Endothelial cell of umbilical vein (primary cell): ENCODE data around the gene TPT1. TPM values are rescaled to one million over a fixed set of nuclear protein-coding genes. Genes with fewer than 3 reads are reported as not detected.

Experiments used
- BruUV-seq: library from RNA; stranded (reverse); fragments of 400-500 nt; replicated peaks from 2 replicates; lab custom pipeline; 2021; lab: Mats Ljungman, UMichigan
- CTCF ChIA-PET: fragments of 300-600, 350-600 bp; sonication (Branson Sonifier 250); formaldehyde crosslinking; loops from one replicate; lab custom pipeline; 2021; ENCODE audit warnings: antibody characterized with exemption, inconsistent platforms; lab: Charles Lee
- POLR2A ChIA-PET: fragments of 300-600, 350-600 bp; sonication (Branson Sonifier 250); formaldehyde crosslinking; loops from one replicate; lab custom pipeline; 2021; ENCODE audit warnings: antibody characterized with exemption, inconsistent platforms; lab: Charles Lee
- DNase-seq: peaks from one replicate; pipeline ENCODE4 v3.0.0-alpha.2; 2011; ENCODE audit warnings: low read depth, low spot score
- FAIRE-seq: peaks from 2 replicates; lab custom pipeline; 2011; peaks lifted over from hg19 to GRCh38; lab: Jason Lieb, UNC
- H2AFZ ChIP-seq: 2 replicates; pipeline ENCODE4 v1.6.0; 2012; ENCODE audit warnings: low read depth, low read length, control low read depth, inconsistent platforms
- H3K27ac ChIP-seq: 2 replicates; pipeline ENCODE4 v1.5.1; 2011; ENCODE audit warnings: low read depth, mild to moderate bottlenecking, control low read depth, low read length, moderate library complexity; ENCODE audit not compliant: insufficient read depth
- H3K27me3 ChIP-seq, 2 experiments: 2 replicates each; pipeline versions ENCODE4 v1.6.0 to v1.6.1; 2011; ENCODE audit warnings: low read length in 2 of 2, mixed read lengths in 1 of 2; ENCODE audit not compliant: control insufficient read depth in 2 of 2, insufficient read depth in 2 of 2
- H3K36me3 ChIP-seq, 2 experiments: 2 replicates in 1 of 2; 3 replicates in 1 of 2; pipeline ENCODE4 v1.5.1; 2011; ENCODE audit warnings: low read length in 2 of 2, mild to moderate bottlenecking in 1 of 2, moderate library complexity in 1 of 2; ENCODE audit not compliant: control insufficient read depth in 2 of 2, insufficient read depth in 2 of 2; ENCODE audit errors: extremely low read depth in 1 of 2
- H3K4me1 ChIP-seq: 3 replicates; pipeline ENCODE4 v1.5.1; 2011; ENCODE audit warnings: mild to moderate bottlenecking, low read length; ENCODE audit not compliant: control insufficient read depth, insufficient read depth; ENCODE audit errors: extremely low read depth
- H3K4me2 ChIP-seq: 2 replicates; pipeline ENCODE4 v1.6.1; 2011; ENCODE audit warnings: low read length, control low read depth, mixed read lengths; ENCODE audit not compliant: insufficient read depth
- H3K4me3 ChIP-seq, 3 experiments: fragments of 200-600 bp in 1 of 3; sonication (generic), shearing (Covaris generic) in 1 of 3; replicated peaks in 1 of 3; 2 replicates each; pipeline ENCODE4 v1.5.1; 2011 to 2016; ENCODE audit warnings: control low read depth in 3 of 3, low read length in 3 of 3, mild to moderate bottlenecking in 2 of 3, inconsistent platforms in 1 of 3, low read depth in 1 of 3, moderate library complexity in 1 of 3; ENCODE audit not compliant: insufficient read depth in 1 of 3
- H3K79me2 ChIP-seq: 2 replicates; pipeline ENCODE4 v1.6.0; 2012; ENCODE audit warnings: low read length, inconsistent platforms; ENCODE audit not compliant: control insufficient read depth, insufficient read depth
- H3K9ac ChIP-seq: replicated peaks from 2 replicates; pipeline ENCODE3; 2011; ENCODE audit warnings: low read length, control low read depth; ENCODE audit not compliant: insufficient read depth; ENCODE audit errors: extremely low read depth
- H3K9me1 ChIP-seq: replicated peaks from 3 replicates; pipeline ENCODE4 v1.6.0; 2011; ENCODE audit warnings: mild to moderate bottlenecking, low read length; ENCODE audit not compliant: control insufficient read depth, insufficient read depth; ENCODE audit errors: extremely low read depth
- H3K9me3 ChIP-seq: replicated peaks from 2 replicates; pipeline ENCODE4 v1.5.1; 2012; ENCODE audit warnings: low read length, inconsistent platforms; ENCODE audit not compliant: control insufficient read depth, insufficient read depth
- H4K20me1 ChIP-seq: replicated peaks from 2 replicates; pipeline ENCODE3; 2011; ENCODE audit warnings: mild to moderate bottlenecking, low read length; ENCODE audit not compliant: control insufficient read depth, insufficient read depth; ENCODE audit errors: extremely low read depth
- EZH2 ChIP-seq: IDR thresholded peaks from 2 replicates; pipeline ENCODE4 v1.6.1; 2012; ENCODE audit warnings: borderline replicate concordance, low read depth, mild to moderate bottlenecking, moderate library complexity, low read length, inconsistent platforms; ENCODE audit not compliant: severe bottlenecking
- FOS ChIP-seq: IDR thresholded peaks from 2 replicates; pipeline ENCODE4 v1.6.1; 2011; ENCODE audit warnings: mild to moderate bottlenecking, low read length, moderate library complexity, borderline replicate concordance; ENCODE audit not compliant: insufficient read depth
- GATA2 ChIP-seq: IDR thresholded peaks from 2 replicates; pipeline ENCODE4 v1.7.0; 2011; ENCODE audit warnings: low read depth, mild to moderate bottlenecking, moderate library complexity, mixed read lengths, low read length; ENCODE audit not compliant: insufficient read length, insufficient read depth
- JUN ChIP-seq: IDR thresholded peaks from 2 replicates; pipeline ENCODE4 v1.6.1; 2011; ENCODE audit warnings: borderline replicate concordance, low read depth; ENCODE audit not compliant: insufficient read length, insufficient read depth
- MYC ChIP-seq: IDR thresholded peaks from one replicate; pipeline ENCODE4 v1.6.1; 2011; ENCODE audit warnings: mild to moderate bottlenecking, low read depth, low read length
- POLR2A ChIP-seq: IDR thresholded peaks from 2 replicates; pipeline ENCODE4 v1.6.1; 2012; ENCODE audit warnings: low read depth, mild to moderate bottlenecking, control low read depth, low read length
- POLR2AphosphoS5 ChIP-seq: IDR thresholded peaks from 2 replicates; pipeline ENCODE4 v1.6.1; 2012; ENCODE audit warnings: low read depth, mild to moderate bottlenecking, control low read depth, low read length, moderate library complexity; ENCODE audit not compliant: insufficient read depth
- dilution Hi-C: fragments of 300-500 bp; cut with MboI; formaldehyde crosslinking; loops from one replicate; pipeline ENCODE4 v1.15.0; 2019; ENCODE audit warnings: low sequenced_read_pairs; ENCODE audit not compliant: extremely low pct_ligation_motif_present
- intact Hi-C: fragments of 100-400 bp; cut with micrococcal nuclease; formaldehyde crosslinking; loops from one replicate; pipeline ENCODE4 v1.10.0; 2022
- polyA plus RNA-seq, 4 experiments: library from polyadenylated mRNA; depleted of rRNA in 3 of 4; stranded (reverse) in 3 of 4; unstranded in 1 of 4; fragments of >200 nt; gene quantifications; 2 replicates each; pipeline versions ENCODE4 v1.2.1 to v1.2.3, GENCODE V29; 2011 to 2012; ENCODE audit warnings: missing spikeins in 1 of 4
- total RNA-seq: library from RNA; stranded (reverse); gene quantifications from 2 replicates; pipeline ENCODE4 v1.2.3, GENCODE V29; 2021
- TF ChIP-seq, protein P1 (sequence below): IDR thresholded peaks from 2 replicates; pipeline ENCODE4 v1.6.1; 2011; ENCODE audit not compliant: insufficient read depth, insufficient read length
- TF ChIP-seq, protein P2 (sequence below), 2 donors: IDR thresholded peaks; 1 replicate in 1 of 2; 2 replicates in 1 of 2; pipeline ENCODE4 v1.5.1; 2011; ENCODE audit warnings: low read length in 2 of 2, mild to moderate bottlenecking in 2 of 2, moderate library complexity in 2 of 2, control low read depth in 1 of 2, inconsistent platforms in 1 of 2, low read depth in 1 of 2; ENCODE audit not compliant: insufficient read depth in 1 of 2; ENCODE audit errors: extremely low read depth in 1 of 2

Gene TPT1
- total and polyA plus RNA-seq, 2 donors (not counting 3 experiments of a cell fraction or from before 2014, with no cell fraction given), result 2,993 to 4,330 TPM

DNA sequence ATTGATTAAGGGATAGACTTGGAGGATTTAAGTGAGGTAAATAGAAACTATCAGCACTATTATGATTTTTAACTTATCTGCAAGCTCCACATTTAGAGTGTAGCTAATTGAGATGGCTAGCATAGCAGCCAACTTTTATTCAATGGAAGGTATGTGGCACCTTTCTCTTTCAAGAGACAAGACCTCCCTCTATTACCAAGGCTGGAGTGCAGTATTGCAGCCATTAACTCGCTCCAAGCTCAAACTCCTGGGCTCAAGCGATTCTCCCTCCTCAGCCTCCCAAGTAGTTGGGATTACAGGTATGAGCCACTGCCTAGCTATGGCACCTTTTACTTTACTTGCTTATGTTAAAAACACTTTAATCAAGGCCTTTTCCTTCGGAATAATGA is 8.2 kb downstream of the TPT1 start:
- Histone ChIP-seq H2AFZ (no peak overlapping the region), H3K4me2 (no peak overlapping the region), H3K9me3 (no peaks in the 10 kb centered on the region), H3K27ac (peak overlapping the region; percentile 66), H4K20me1 (peaks cover 8% of the 10 kb centered on the region), H3K4me3 (no peak overlapping the region), H3K36me3 (peaks cover 17 to 25% of the 10 kb centered on the region in 2 experiments), H3K27me3 (no peaks in the 10 kb centered on the region), H3K9ac (no peak overlapping the region), H3K79me2 (peaks cover 24% of the 10 kb centered on the region), H3K9me1 (no peaks in the 10 kb centered on the region), H3K4me1 (peaks cover 85% of the 10 kb centered on the region)
- dilution Hi-C loops, result no loop called here
- intact Hi-C loops, result no loop called here
- no peak for DNase-seq
- TF ChIP-seq, protein P1, sequence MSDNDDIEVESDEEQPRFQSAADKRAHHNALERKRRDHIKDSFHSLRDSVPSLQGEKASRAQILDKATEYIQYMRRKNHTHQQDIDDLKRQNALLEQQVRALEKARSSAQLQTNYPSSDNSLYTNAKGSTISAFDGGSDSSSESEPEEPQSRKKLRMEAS, result no peak
- TF ChIP-seq JUN, result no peak
- no peak for TF ChIP-seq GATA2
- no peak for TF ChIP-seq EZH2
- no peak for TF ChIP-seq MYC
- TF ChIP-seq, protein P2, sequence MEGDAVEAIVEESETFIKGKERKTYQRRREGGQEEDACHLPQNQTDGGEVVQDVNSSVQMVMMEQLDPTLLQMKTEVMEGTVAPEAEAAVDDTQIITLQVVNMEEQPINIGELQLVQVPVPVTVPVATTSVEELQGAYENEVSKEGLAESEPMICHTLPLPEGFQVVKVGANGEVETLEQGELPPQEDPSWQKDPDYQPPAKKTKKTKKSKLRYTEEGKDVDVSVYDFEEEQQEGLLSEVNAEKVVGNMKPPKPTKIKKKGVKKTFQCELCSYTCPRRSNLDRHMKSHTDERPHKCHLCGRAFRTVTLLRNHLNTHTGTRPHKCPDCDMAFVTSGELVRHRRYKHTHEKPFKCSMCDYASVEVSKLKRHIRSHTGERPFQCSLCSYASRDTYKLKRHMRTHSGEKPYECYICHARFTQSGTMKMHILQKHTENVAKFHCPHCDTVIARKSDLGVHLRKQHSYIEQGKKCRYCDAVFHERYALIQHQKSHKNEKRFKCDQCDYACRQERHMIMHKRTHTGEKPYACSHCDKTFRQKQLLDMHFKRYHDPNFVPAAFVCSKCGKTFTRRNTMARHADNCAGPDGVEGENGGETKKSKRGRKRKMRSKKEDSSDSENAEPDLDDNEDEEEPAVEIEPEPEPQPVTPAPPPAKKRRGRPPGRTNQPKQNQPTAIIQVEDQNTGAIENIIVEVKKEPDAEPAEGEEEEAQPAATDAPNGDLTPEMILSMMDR (IDR thresholded peaks at IDR 0.05; ENCODE audit: extremely low read depth in 1 of 2, insufficient read depth in 1 of 2, low read depth in 1 of 2, low read length in 2 of 2), result no peak
- TF ChIP-seq FOS, result no peak
- TF ChIP-seq POLR2AphosphoS5, result peak; percentile 23
- peak; percentile 46 for TF ChIP-seq POLR2A
- no peak for FAIRE-seq
- no TSS peak for BruUV-seq
- CTCF ChIA-PET, result interaction anchor here (1.2 kb wide), 1 partner anchor 286 kb away, joined by 4 read pairs; no protein-coding TSS in a partner anchor
- POLR2A ChIA-PET, result interaction anchor here (4.9 kb wide), 1 partner anchor 8 kb away, joined by 38 read pairs; the partner anchor contains the start of gene TPT1
